HG02840 (cell line): ENCODE results near the gene SYNRG.

Source experiments
- ATAC-seq: cut with Tn5 transposase; IDR thresholded peaks from one replicate; pipeline ENCODE4 v1.9.1; 2021; ENCODE audit warnings: mild to moderate bottlenecking, moderate library complexity, moderate number of reproducible peaks; ENCODE audit not compliant: unreplicated experiment, low FRiP score

The SYNRG gene

GRCh38 chr17:37607637-37608331 is 1.4 kb downstream of the SYNRG start:
- no peak for ATAC-seq

DNA sequence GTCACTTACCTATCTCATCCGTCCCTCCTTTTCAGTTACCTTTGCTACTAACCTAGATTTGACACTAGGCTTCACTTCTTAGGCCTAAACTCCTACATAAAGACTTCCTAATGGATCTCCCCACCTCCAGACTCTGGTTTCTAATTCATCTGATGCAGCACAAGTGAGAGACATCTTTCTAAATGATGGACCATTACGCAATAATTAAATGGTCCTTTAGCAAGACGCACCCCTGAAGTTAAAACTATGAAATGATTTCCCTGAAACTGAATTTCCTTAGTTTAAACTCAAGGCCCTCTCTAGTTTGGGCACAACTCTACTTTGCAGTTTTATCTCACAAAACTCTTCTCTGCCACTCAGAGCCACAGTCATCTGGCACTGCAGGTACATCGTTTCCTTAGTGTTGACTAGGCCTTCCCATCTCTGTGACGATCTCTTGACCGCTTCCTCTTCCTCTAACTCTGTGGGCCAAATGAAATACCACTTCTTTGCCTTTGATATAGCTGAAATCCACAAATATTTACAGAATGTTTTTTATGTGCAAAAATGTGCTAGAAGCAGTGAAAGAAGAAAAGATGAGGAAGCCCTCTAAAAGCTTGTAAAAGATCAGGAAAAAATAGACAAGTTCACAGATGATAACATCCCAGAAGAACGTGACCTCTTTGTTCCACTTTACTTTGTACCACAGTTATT is 3.3 kb downstream of the SYNRG start:
- no peak for ATAC-seq

DNA sequence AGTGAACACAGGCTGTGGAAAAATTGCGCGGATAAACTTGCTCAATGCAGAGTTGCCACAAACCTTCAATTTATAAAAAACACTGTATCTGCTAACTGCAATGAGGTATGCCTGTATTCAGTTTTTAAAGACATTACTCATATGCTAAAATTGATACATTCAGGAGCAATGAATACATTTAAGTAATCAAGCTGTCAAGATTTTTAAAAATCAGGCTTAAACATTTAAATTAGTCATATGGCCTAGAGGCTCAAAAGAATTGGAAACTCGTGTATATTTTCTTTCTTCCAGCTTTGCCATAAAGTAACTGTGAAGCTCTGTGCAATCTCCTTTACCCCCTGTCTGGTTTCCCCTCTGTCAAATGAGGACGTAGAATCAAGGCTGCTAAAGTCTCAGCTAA is 4.1 kb downstream of the SYNRG start:
- no peak for ATAC-seq

DNA sequence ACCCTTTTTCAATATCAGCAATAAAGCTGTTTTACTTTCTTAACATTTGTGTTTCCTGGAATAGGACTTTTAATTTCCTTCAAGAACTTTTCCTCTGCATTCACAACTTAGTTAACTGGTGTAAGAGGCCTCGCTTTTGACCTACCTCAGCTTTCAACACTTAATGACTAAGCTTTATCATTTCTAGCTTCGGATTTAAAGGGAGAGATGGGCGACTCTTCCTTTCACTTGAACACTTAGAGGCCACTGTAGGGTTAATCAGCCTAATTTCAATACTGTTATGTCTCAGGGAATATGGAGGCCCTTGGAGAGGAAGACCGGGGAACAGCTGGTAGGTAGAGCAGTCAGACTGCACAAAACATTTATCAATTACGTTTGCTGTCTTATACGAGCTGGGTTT is 4.7 kb downstream of the SYNRG start:
- ATAC-seq: no peak

GRCh38 chr17:37598145-37598544 is 11.1 kb downstream of the SYNRG start:
- ATAC-seq: no peak

GRCh38 chr17:37592291-37592690 is 16.9 kb downstream of the SYNRG start:
- ATAC-seq: no peak

DNA sequence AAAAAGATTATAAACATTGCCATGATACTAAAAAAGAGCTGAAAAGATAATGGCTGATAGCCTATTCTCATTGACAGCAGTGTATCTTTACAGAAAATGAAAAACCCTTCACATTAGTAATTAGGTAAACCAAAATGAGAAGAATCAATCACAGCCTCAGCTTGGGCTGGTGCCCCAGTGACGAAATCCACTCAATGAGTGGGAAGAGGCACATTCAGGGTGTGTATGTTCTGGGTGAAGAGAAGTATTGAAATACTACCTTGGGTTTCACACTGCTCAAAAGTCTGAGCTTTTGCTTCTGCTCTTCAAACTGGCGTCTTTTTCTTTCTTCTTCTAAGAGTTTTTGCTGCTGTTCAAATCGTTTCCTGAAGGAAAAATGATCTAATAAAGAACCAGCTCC is 24.2 kb downstream of the SYNRG start:
- no peak for ATAC-seq

DNA sequence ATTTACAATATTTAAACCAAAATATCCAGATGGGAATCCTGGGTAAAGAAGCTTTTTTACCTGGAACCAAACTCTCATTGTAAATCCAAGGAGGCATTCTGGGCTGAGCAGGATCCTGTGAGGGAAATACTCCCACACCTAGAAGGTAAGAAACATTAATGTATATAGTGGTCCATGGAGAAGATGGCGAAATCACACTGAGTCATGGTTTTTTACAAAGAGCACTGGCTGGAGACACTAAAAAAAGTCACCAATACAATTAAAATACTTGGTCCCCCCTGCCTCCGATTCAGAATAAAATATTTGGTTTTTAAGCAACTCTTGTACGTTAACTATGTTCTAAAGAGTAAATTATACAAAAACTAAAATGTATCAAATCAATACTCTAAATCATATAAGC is 32.9 kb downstream of the SYNRG start:
- no peak for ATAC-seq

- no peak for ATAC-seq
Observed at GRCh38 chr17:37574427-37574826, 34.8 kb downstream of the SYNRG start.

DNA sequence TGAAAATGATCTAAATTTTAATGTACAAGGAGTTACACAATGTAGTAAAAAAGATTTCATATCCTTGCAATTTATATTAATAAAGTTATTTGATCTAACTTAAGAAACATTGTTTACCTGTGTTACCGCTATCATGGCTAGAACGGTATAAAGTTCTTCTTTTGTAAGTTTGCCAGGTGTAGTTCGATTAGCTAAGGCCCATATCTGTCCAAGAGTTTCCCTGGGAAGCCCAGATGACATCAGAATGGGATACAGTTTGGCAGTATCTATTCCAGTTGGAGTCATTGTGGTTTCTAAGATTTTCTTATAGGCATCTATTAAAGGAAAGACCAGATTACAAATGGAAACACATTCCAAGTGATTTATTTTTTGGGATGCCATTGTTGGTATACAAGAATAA is 37.5 kb downstream of the SYNRG start:
- ATAC-seq: no peak

GRCh38 chr17:37570527-37571093 is 38.6 kb downstream of the SYNRG start:
- no peak for ATAC-seq

- no peak for ATAC-seq
Observed at GRCh38 chr17:37568350-37569053, 40.7 kb downstream of the SYNRG start.

DNA sequence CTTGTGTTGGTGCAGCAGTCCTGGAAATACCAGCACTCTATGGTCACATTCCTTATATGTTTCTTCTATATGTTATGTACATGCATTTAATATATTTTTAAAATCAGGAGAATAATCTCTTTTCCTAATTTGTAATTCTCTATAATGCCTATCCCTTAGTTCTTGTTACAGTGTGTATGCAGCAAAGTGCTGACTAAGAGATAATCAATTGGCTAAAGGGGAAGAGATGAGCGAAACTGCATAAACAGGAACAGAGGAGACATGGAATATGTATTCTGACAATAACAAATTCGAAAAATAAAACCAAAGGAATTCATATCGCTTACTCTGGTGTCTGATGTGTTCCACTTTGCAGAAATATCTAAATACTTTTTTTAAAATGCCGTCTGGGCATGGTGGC is 41.7 kb downstream of the SYNRG start:
- ATAC-seq: no peak

DNA sequence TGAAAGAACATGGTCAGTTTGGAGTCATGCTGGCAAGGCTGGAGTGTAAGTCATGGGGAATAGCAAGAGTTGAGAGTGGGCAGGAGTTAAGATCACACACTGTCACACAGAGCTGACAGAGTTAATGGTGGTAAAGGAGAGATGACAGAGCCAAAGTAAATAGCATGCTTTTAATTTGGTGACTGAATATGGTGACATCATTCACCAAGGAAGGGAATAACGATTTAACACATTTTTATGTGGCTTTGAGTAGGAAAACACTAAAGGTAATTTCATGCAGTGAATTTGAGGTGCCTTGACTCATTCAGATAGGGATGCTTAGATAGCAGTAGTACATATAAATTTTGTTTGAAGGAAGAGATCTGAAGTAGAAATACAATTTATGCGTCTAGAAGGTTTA is 42.1 kb downstream of the SYNRG start:
- no peak for ATAC-seq

- ATAC-seq: no peak
Observed at GRCh38 chr17:37564252-37564651, 45.0 kb downstream of the SYNRG start.

DNA sequence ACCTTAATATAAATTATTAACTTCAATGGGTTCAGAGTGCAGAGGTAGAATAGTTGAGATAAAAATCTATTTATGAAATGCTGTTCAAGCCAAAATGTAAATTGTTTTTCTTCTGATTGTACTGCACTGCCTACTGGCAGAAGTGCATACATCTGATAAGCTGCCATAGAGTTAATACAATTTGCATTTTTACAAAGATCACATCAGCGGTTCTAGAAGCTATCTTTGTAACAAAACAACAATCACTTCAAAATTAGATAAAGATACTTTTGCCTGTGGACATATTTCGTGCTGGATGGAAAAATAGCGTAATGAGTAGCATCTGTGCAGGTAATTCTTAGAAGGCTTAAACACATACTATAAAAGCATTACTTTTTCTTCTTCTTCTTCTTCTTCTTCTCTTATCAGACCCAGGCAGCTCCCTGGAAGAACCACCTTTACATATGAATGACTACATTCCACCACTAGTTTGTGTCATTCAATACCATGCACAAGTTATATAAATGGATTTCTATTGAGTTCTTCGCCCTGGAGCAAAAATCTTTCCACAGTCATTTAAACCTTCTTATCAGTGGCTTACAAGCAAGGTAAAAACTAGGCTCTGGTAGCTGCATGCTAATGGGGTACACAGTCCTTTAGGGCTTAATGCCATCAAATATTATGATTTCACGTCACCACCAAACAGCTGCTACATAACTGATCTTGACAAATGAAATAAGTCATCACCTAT is 47.0 kb downstream of the SYNRG start:
- ATAC-seq: no peak

GRCh38 chr17:37558299-37558698 is 50.9 kb downstream of the SYNRG start:
- no peak for ATAC-seq

DNA sequence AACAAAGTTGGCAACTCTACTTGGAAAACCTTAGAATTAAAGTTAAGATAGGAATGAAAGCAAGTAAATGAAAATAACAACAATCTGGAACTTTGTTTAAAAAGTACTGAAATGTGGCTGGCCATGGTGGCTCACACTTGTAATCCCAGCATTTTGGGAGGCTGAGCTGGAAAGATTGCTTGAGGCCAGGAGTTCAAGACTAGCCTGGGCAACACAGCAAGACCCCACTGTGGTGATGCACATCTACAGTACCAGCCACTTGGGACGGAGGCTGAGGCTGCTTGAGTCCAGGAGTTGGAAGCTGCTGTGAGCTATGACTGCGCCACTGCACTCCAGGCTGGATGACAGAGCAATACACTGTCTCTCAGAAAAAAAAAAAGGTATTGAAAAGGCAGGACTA is 51.7 kb downstream of the SYNRG start:
- ATAC-seq: no peak

GRCh38 chr17:37555386-37555785 is 53.8 kb downstream of the SYNRG start:
- no peak for ATAC-seq

- ATAC-seq: no peak
Observed at GRCh38 chr17:37553401-37553966, 55.7 kb downstream of the SYNRG start.
